Glomerular endothelial cell (primary cell): Measurements from ENCODE around the gene SUSD3. TPM values are rescaled to one million over a fixed set of nuclear protein-coding genes. Genes with fewer than 3 reads are reported as not detected.

Source experiments
- DNase-seq: peaks from one replicate; pipeline ENCODE4 v3.0.0-alpha.2; 2011; ENCODE audit warnings: low read depth, low spot score; ENCODE audit errors: extremely low read depth
- total RNA-seq: library from RNA; depleted of rRNA; stranded (reverse); fragments of >200 nt; gene quantifications from 2 replicates; pipeline ENCODE4 v1.2.3, GENCODE V29; 2015

SUSD3 gene
- total RNA-seq, 1 donor from 2014 or later = not detected

DNA sequence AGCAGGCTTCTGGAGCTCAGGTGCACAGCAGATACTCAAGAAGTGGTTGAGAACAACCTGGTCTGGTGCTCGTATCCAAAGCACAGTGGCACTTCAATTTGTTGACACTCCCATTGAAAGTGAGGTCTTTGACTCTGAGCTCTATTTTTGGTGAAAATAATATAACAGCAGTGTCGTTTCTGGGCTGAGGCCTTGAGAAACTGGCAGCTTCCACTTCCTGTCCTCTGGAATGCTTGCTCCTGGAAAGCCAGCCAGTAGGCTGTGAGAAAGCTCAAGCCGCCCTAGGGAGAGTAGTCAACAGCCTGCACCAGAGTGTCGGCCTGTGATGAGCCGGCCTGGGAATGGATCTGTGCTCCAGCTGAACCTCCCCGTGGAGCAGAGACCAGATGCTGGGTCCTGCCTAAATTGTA is 6.8 kb upstream of the SUSD3 start:
- no peak for DNase-seq

DNA sequence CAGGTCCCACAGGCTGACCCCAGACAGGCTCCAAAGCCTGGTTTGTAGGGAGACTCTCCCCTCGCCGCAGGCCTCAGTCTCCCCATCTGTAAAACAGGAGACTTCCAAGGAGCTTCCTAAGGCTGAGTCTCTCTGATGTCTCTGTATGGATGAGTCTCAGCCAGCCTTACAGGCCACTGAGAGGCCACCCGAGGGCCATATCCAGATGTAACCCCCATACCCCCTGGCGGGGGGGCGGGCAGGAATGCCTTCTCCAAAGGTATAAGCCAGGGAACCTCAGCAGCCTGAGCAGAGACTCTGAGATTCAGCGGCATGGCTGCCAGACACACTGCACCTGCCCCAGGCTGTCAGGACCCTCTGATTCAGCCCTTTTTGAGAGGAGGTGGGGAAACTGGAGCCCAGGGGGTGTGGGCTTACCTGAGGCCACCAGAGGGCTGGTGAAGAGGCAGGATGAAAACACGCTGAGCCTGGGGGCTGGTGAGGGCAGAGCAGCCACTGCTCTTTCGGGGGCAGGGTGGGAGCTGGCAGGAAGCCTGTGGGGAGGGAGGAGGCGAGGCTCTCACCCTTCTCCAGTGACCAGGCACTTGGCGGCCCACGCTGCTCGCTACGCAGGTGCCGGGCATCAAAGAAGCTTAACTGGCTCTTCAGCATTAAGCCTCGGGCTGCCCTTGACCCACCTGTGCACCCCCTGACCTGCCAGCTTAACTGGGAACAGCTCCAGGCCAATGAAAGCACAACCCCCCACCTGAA is 5.5 kb upstream of the SUSD3 start:
- DNase-seq = no peak

DNA sequence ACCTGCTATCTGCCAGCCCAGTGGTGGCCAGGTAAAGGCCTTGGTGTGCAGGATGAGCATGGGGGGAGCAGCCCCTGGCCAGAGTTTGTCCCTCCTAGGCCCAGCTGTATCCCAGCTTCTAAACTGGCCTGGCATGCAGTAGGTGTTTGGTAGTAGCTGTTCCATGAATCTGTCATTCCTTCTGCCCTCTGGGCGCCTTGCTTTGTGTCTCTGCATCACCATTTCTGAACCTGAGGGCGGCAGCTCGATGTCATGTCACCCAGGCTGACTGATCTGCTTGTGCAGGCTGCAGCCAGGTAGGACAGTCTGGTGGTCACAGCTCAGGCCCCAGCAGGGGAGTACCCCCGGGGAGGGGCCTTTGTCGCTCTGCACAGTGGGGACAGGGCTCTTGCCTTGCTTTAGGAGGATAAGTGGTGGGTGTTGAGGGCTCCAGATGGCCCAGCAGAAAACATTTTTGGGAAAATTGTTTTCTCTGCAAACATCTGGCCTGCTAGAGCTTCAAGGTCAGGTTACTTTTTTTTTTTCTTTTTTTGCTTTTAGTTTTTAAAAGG is 4.6 kb upstream of the SUSD3 start:
- no peak for DNase-seq

DNA sequence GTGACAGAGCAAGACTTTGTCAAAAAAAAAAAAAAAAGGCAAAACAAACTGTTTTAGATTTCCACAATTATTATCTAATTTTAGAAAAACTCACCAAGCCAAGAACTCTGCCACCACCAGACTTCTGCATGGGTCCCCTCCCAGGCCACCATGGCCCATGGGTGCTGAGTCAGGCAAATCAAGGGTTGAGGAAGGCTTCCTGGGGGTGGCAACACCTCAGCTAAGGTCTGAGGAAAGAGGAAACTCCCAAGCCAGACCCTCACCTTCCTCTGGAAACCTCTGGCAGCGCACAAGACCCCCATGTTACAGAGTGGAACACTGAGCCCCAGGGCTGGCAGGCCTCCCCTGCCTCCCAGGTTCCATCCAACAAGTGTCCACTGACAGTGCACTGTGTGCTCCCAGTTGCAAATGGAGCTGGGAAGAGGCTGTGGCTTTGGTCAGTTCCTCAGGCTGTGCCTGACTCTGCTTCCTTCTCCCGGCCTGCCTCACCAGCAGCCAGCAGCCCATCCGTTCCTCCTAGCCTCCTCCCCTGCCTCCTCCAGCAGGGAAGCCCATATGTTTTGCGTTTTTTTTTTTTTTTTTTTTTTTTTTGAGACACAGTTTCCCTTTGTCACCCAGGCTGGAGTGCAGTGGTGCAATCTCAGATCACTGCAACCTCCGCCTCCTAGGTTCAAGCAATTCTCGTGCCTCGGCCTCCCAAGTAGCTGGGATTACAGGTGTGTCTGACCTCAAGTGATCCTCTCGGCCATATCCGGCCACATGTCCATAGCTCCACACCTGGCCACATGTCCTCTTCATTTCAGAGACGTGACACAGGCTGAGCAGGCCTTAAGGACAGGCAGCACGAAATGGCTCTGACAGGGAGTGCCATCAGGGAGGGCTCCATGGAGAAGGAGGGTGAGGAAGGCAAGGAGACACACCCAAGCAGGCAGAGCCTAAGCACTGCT is 3.5 kb upstream of the SUSD3 start:
- no peak for DNase-seq

DNA sequence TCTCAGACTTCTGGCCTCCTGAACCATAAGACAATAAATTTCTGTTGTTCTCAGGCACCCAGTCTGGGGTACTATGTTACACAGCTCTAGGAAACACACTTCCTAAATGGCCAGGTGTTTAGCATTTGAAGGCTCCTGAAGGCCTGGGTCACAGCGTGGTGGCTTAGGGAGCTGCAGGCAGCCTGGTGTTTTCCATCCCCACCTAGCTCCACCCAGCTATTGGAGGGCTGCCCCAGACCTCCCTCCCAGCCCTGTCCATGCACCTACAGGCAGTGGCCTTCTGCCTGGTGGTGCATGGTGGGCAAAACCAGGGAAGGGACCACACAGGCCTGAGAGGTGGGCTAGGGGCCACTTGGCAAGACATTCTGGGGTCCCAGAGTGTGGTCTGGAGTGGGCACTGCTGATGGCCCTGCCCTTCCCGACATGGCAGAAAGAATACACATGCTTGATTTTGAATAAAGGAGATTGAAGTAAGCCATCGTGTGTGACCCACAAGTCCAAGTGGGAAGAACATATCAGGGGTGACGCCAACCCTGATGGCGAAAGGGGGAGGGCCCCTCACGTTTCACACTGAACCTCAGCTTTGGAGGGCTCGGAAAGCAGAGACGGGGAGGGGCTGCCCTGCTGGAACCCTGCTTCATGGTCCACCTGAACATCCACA is 1.3 kb upstream of the SUSD3 start:
- DNase-seq = no peak

DNA sequence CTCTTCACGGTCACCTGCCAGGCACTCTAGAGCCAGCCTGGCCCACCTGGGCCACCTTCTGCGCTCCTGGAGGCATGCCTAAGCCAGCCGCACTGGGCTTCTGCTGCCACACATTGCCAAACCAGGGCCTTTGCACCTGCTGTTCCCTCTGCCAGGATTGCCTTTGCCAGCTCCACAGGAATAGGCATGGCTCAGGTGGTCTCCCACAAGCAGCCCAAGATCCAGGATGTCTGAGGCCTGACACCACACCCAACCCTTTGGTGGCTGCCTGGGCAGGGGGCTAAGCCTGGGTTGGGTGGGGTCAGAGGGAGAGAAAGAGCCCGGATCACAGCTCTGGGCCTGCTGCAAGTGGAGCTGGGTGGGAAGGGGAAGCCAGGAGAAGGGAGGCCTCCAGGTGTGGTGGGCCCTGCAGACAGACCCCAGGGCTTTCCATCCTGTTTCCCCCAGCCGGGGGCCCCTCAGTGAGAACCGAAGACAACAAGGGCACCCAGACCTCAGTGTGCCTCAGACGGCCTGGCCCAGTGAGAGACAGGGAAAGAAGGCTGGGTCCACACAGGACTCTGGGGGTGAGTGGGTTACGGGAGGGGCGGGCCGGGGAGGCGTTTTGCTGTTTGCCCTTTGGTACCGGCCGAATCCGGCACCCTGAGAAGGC is 672 bp upstream of the SUSD3 start:
- DNase-seq = no peak

DNA sequence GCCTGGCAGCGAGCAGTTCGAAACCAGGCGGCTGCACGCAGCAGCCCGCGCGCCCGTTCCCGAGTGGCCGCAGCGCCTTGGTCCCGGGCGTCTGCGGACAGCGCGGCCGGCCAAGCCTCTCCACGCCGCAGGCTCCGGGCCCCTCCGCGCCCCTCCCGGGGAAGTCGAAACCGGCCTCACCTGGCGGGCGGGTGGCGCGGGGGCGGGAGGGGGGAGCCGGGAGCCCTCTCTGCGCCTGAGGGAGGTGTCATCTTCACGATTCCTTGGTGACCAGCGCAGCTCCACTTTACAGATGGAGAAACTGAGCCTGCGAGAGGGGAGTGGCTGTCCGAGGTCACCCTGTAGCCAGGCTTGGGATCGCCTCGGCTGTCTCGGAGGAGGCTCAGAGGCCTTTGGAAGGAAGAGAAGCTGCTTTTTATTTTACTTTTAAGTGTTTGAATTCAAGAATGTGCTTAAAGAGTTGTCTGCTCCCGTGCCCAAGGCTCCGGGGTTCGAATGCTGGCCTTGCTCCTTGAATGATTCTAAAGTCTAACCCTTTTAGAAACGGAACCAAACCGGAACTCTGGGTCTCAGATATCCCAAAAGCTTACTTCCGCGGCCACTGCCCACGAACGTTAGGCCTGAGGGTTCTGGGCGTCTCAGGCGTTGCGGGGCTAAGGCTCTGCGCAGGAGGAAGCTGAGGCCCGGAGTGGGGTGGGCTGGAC is 662 bp downstream of the SUSD3 start:
- DNase-seq = no peak

DNA sequence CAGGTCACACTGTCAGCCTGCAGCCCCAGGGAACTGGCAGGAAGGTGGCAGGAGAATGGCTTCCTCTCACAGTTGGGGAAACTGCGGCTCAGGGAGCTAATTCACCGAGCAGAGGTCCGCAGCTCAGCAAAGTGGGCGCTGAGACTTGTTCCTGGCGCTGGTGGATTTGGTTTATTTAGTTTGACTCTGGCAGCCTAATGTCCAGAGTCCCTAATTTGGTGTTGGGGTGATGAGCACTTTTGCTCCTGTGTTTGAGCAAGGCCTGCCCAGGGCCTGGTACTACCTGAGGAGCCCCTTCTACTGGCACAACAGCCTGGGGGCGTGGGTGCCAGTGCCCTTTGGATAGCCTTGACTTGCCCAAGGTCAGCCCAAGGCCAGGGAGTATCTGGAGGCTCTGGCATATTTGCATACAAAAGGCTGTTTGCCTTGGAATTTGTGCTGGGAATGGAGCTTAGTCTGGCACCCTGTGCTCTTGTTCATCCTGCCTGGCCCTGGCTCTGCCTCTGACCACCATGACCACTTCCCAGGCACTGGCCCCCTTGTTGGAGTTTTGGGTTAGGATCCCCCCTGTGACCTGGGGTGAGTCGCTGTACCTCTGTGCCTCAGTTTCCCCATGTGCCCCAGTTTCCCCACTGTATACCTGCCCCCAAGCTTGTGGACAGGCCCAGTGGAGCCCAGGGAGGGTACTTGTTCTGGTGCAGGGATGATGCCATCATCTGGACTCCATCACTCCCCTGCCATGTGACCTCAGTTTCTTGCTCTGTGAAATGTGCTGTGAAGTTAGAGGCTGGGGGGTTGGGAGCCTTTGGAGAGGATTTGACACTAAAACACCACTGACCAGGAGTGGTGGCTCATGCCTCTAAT is 1.4 kb downstream of the SUSD3 start:
- no peak for DNase-seq

DNA sequence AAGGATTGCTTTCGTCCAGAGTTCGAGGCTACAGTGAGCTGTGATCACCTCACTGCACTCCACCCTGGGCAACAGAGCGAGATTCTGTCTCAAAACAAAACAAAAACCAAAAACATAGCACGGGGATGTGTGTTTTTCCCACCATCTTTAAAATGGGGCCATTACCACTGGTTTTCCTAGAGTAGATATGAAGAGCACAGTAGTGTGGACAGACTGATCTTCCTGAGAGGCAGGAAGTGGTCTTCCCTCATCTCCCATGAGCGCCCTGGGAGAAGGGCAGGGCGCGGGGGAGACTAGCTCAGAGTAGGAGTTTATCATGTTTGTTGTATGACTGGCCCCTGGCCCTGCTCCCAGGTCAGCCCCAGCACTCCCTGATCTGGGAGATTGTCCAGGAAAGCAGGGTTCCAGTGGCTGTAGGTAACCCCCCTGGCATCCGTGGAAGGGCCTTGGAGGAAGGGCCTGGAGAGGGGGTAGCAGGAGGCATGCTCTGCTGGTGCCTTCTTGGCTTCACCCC is 2.3 kb downstream of the SUSD3 start:
- no peak for DNase-seq

DNA sequence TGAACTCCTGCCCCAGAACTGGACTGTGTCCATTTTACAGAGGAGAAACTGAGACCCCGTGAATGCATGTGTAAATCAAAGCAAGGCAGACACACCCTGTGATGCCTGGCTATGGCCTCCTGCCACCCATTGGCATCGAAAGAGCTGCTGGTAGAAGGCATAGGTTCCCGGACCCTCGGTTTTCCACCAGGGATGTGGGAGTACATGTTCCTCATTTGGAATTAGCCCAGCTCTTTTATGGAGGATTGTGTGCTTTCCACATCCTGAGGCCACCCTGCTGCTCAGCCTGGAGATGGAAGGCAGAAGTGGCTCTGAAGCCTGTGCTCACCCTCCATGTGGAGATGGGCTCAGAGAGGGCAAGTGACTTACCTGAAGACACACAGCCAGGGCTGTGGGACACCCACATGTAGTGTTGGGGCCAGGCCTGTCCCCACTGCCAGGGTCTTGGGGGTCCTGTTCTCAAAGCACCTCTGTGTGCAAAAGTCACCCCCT is 2.8 kb downstream of the SUSD3 start:
- DNase-seq = no peak

DNA sequence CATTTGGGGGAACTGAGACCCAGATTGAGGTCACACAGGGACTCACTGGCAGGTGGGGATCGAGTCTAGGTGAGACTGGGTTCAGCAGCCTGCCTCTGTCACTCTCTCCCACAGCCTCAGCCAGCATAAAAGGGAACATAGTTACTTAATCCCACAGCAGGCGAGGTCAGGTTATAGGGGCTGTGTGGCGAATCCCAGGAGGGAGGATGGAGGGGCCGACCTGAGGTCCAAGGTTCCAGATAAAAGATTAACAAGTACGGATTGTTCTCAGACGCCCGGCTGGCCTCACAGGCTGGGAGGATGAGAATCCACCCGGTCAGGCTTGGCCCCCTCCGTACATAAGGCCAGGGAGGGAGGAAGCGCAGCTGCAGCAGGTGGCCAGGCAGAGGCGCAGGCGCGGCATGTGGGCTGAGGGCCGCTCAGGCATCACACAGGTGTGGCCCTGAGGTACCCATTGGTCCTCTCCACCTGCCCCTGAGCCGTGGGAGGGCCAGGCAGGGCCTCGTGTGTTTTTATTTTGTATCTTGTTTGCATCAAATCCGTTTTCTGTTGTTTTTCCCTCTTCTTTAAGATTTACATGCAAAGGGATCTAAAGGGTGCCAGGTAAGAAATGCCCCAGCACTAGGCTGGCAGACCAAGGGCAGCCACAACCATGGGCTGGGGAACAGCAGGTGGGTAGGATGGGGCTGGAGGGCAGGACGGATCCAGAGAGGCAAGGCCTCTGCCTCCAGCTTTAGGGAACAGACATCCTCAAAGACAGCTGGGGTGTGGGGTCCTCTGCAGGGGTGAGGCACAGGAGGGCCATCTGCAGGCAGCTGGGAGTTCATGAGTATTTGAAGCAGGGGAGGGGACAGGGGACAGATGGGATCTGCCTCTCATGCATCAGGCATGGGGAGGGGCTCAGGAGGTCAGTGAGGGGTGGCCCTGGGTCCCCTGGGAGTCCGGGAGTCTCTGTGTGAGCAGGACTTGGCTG is 3.6 kb downstream of the SUSD3 start:
- DNase-seq = no peak

DNA sequence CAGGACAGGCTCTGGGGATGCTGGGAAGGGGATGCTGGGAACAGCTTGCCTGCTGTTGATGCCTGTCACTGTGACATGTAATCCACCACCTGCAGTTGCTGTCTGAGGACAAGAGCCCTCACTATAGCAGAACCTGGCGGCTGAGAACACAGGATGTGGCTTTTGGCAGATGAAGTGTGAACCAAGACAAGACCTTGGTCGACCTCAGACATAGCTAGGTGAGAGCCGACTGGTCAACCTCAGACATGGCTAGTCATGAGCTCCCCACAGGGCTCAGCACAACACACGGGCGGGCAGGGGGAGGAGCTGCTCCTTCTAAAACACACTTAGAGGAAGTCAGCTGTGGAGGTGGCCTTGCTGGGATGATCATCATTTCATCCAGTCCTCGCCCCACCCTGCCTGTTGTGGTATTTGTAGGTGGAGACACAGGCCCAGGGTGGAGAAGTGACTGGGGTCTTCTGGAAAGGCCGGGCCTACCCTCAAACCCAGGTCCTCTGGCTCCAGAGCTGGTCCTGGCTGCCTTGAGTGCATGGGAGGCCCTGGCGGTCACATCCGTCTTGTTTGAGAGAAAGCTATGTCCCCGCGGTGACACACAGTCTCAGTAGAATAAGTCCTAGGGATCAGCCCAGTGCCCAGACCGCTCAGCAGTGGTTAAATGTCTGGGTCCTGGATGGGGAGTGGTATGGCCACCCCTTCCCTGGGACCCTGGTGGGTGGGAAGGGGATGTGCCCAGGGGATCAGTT is 6.1 kb downstream of the SUSD3 start:
- no peak for DNase-seq

DNA sequence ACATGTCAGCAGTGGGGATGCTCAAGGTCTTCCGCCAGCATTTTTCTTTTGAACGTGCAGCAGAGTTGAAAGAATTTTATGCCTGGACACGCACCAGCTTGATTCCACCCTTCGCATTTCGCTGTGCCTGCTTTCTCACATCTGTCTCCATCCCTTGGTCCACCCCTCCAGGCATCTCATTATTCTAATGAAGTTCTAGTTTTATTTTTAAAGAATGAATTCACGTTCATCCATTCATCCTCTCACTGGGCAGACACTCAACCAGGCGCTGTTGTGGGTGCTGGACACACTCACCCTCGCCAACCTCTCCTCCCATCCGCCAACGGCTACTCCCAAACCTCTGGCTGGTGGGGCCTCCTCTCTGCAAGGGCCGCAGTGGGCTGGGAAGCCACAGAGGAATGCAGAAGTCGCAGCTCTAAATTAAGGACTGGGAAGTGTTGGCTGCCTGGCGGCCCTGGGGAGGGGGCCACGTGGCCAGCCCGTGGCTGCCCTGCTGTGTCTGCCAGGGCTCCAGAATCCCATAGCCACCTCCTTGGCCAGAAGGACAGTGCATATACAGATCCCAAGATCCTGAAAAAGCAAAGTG is 6.7 kb downstream of the SUSD3 start:
- DNase-seq = no peak

DNA sequence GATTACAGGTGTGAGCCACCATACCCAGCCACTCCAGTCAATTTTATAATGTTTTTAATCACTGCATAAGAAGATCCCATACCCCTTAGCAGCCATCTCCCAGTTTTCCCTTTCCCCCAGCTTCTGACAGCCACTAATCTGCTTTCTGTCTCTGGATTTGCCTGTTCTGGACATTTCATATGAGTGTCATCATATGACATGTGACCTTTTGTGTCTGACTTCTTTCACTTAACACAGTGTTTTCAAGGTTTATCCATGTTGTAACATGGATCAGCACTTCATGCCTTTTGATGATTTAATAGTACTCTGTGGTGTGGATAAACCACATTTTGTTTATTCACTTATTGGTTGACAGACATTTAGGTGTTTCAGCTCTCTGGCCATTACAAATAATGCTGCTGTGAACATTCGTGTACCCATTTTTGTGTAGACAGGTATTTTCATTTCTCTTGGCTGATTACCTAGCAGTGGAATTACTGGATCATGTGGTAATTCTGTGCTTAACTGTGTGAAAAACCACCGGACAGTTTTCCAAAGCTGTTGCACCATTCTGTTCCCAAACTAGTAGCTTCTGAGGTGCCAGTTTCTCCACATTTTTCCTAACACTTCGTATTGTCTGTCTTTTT is 8.6 kb downstream of the SUSD3 start:
- no peak for DNase-seq

DNA sequence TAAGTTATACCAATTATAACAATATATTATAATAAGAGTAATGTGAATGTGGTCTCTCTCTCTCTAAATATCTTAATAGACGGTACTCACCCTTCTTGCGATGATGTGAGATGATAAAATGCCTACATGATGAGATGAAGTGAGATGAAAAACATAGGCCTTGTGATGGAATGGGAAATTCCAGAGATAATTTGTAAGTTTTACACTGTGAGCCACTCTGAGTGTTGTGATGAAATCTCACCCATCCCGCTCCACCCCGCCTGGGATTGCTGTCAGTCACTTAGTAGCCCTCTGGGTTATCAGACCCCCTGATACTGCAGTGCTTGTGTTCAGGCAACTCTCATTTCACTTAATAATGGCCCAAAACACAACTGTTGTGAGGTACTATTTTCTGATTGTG is 10.5 kb downstream of the SUSD3 start:
- DNase-seq = no peak

DNA sequence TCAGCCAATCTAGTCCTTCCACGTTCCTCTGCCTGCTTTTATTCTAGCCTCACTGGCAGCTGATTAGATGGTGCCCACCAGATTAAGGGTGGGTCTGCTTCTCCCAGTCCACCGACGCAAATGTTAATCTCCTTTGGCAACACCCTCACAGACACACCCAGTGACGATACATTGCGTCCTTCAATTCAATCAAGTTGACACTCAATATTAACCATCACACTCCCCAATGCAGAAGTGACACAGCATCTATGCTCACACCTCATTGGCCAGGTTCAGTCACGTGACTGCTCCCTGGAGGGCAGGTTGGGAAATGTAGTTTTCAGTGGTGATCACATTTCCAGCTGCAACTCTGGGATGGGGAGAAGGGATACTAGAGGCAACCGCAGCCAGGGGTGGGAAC is 13.0 kb downstream of the SUSD3 start:
- no peak for DNase-seq
